DOHH2 (cell line): ENCODE data around the gene CCL22.

Experiments used
- H3F3A ChIP-seq: fragments of 200-600 bp; sonication (generic), shearing (Covaris generic); 2 replicates; pipeline ENCODE4 v1.6.0; 2016; ENCODE audit warnings: antibody characterized with exemption, mild to moderate bottlenecking; ENCODE audit not compliant: control insufficient read depth, insufficient read depth
- H3K27ac ChIP-seq: fragments of 200-600 bp; sonication (generic); 2 replicates; pipeline ENCODE4 v1.5.1; 2014; ENCODE audit warnings: low read depth, mild to moderate bottlenecking, low read length, moderate library complexity
- H3K27me3 ChIP-seq: fragments of 200-600 bp; sonication (generic); 2 replicates; pipeline ENCODE4 v1.6.1; 2014; ENCODE audit warnings: mild to moderate bottlenecking, low read length, mixed read lengths; ENCODE audit not compliant: control insufficient read depth
- H3K36me3 ChIP-seq: fragments of 200-600 bp; sonication (generic); 2 replicates; pipeline ENCODE4 v1.6.1; 2014; ENCODE audit warnings: mild to moderate bottlenecking, low read length, moderate library complexity, mixed read lengths; ENCODE audit not compliant: control insufficient read depth
- H3K4me1 ChIP-seq: fragments of 200-600 bp; sonication (generic); 2 replicates; pipeline ENCODE4 v1.6.1; 2014; ENCODE audit warnings: mild to moderate bottlenecking, low read length, mixed read lengths; ENCODE audit not compliant: control insufficient read depth
- H3K4me2 ChIP-seq: fragments of 200-600 bp; sonication (generic); 2 replicates; pipeline ENCODE4 v1.6.0; 2014; ENCODE audit warnings: mild to moderate bottlenecking, low read length, moderate library complexity
- H3K4me3 ChIP-seq: fragments of 200-600 bp; sonication (generic); 2 replicates; pipeline ENCODE4 v1.5.1; 2014; ENCODE audit warnings: mild to moderate bottlenecking, low read length, mixed read lengths
- H3K79me2 ChIP-seq: fragments of 200-600 bp; sonication (generic); 2 replicates; pipeline ENCODE4 v1.6.1; 2014; ENCODE audit warnings: mild to moderate bottlenecking, low read length, mixed read lengths; ENCODE audit not compliant: control insufficient read depth
- H3K9me2 ChIP-seq: fragments of 200-600 bp; sonication (generic); replicated peaks from 2 replicates; pipeline ENCODE4 v1.6.1; 2014; ENCODE audit warnings: mild to moderate bottlenecking, low read length, mixed read lengths; ENCODE audit not compliant: control insufficient read depth
- H3K9me3 ChIP-seq: fragments of 200-600 bp; sonication (generic); 2 replicates; pipeline ENCODE4 v1.6.1; 2014; ENCODE audit warnings: antibody characterized with exemption, low read length, mixed read lengths; ENCODE audit not compliant: control insufficient read depth, insufficient read depth
- H4K20me1 ChIP-seq: fragments of 200-600 bp; sonication (generic); 2 replicates; pipeline ENCODE4 v1.6.0; 2014; ENCODE audit warnings: low read depth, mild to moderate bottlenecking, antibody characterized with exemption, low read length, moderate library complexity; ENCODE audit not compliant: control insufficient read depth, insufficient read depth
- EZH2phosphoT487 ChIP-seq: fragments of 200-600 bp; sonication (generic); IDR thresholded peaks from 2 replicates; pipeline ENCODE4 v1.6.1; 2017; ENCODE audit warnings: borderline replicate concordance, mild to moderate bottlenecking, antibody characterized with exemption, low read length, moderate library complexity, mixed read lengths
- TF ChIP-seq, protein P1 (sequence below): fragments of 200-600 bp; sonication (generic); IDR thresholded peaks from one replicate; pipeline ENCODE4 v1.5.1; 2014; ENCODE audit warnings: antibody characterized with exemption, mild to moderate bottlenecking, low read depth, low read length; ENCODE audit not compliant: poor library complexity, severe bottlenecking

CCL22 gene

DNA sequence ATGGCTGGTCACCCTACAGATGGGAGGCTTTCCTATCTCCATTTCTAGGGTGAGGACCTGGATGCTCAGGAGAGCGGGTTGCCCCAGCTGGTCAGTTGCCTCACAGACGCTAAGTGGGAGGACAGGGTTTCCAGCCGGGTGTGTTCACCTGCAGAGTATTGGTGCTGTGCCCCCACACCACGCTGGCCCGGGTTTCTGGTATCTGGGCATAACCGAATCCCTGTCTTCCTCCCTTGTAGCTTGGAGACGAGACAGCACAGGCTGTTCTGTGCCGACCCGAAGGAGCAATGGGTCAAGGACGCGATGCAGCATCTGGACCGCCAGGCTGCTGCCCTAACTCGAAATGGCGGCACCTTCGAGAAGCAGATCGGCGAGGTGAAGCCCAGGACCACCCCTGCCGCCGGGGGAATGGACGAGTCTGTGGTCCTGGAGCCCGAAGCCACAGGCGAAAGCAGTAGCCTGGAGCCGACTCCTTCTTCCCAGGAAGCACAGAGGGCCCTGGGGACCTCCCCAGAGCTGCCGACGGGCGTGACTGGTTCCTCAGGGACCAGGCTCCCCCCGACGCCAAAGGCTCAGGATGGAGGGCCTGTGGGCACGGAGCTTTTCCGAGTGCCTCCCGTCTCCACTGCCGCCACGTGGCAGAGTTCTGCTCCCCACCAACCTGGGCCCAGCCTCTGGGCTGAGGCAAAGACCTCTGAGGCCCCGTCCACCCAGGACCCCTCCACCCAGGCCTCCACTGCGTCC, 23.4 kb downstream of the CCL22 start:
- Histone ChIP-seq H3F3A (no peaks in the 10 kb centered on the region), H3K9me2 (no peaks in the 10 kb centered on the region), H3K4me1 (peaks cover 17% of the 10 kb centered on the region), H3K27me3 (peaks cover 36% of the 10 kb centered on the region), H4K20me1 (no peaks in the 10 kb centered on the region), H3K9me3 (no peaks in the 10 kb centered on the region), H3K4me3 (no peak overlapping the region), H3K79me2 (no peaks in the 10 kb centered on the region), H3K36me3 (no peaks in the 10 kb centered on the region), H3K27ac (no peak overlapping the region), H3K4me2 (no peak overlapping the region)
- TF ChIP-seq, protein P1, sequence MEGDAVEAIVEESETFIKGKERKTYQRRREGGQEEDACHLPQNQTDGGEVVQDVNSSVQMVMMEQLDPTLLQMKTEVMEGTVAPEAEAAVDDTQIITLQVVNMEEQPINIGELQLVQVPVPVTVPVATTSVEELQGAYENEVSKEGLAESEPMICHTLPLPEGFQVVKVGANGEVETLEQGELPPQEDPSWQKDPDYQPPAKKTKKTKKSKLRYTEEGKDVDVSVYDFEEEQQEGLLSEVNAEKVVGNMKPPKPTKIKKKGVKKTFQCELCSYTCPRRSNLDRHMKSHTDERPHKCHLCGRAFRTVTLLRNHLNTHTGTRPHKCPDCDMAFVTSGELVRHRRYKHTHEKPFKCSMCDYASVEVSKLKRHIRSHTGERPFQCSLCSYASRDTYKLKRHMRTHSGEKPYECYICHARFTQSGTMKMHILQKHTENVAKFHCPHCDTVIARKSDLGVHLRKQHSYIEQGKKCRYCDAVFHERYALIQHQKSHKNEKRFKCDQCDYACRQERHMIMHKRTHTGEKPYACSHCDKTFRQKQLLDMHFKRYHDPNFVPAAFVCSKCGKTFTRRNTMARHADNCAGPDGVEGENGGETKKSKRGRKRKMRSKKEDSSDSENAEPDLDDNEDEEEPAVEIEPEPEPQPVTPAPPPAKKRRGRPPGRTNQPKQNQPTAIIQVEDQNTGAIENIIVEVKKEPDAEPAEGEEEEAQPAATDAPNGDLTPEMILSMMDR: no peak
- no peak for TF ChIP-seq EZH2phosphoT487

DNA sequence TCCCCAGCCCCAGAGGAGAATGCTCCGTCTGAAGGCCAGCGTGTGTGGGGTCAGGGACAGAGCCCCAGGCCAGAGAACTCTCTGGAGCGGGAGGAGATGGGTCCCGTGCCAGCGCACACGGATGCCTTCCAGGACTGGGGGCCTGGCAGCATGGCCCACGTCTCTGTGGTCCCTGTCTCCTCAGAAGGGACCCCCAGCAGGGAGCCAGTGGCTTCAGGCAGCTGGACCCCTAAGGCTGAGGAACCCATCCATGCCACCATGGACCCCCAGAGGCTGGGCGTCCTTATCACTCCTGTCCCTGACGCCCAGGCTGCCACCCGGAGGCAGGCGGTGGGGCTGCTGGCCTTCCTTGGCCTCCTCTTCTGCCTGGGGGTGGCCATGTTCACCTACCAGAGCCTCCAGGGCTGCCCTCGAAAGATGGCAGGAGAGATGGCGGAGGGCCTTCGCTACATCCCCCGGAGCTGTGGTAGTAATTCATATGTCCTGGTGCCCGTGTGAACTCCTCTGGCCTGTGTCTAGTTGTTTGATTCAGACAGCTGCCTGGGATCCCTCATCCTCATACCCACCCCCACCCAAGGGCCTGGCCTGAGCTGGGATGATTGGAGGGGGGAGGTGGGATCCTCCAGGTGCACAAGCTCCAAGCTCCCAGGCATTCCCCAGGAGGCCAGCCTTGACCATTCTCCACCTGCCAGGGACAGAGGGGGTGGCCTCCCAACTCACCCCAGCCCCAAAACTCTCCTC, 24.1 kb downstream of the CCL22 start:
- no peaks in the 10 kb centered on the region for H3K36me3 ChIP-seq
- H3K4me1 ChIP-seq: peaks cover 10% of the 10 kb centered on the region
- H3K9me2 ChIP-seq: no peaks in the 10 kb centered on the region
- H3K4me3 ChIP-seq: no peak overlapping the region
- H3F3A ChIP-seq: no peaks in the 10 kb centered on the region
- H3K27me3 ChIP-seq: peaks cover 44% of the 10 kb centered on the region
- no peaks in the 10 kb centered on the region for H3K9me3 ChIP-seq
- H3K27ac ChIP-seq: no peak overlapping the region
- H4K20me1 ChIP-seq: no peaks in the 10 kb centered on the region
- H3K79me2 ChIP-seq: no peaks in the 10 kb centered on the region
- TF ChIP-seq, protein P1: peak; percentile 8
- no peak for TF ChIP-seq EZH2phosphoT487
- H3K4me2 ChIP-seq: no peak overlapping the region

DNA sequence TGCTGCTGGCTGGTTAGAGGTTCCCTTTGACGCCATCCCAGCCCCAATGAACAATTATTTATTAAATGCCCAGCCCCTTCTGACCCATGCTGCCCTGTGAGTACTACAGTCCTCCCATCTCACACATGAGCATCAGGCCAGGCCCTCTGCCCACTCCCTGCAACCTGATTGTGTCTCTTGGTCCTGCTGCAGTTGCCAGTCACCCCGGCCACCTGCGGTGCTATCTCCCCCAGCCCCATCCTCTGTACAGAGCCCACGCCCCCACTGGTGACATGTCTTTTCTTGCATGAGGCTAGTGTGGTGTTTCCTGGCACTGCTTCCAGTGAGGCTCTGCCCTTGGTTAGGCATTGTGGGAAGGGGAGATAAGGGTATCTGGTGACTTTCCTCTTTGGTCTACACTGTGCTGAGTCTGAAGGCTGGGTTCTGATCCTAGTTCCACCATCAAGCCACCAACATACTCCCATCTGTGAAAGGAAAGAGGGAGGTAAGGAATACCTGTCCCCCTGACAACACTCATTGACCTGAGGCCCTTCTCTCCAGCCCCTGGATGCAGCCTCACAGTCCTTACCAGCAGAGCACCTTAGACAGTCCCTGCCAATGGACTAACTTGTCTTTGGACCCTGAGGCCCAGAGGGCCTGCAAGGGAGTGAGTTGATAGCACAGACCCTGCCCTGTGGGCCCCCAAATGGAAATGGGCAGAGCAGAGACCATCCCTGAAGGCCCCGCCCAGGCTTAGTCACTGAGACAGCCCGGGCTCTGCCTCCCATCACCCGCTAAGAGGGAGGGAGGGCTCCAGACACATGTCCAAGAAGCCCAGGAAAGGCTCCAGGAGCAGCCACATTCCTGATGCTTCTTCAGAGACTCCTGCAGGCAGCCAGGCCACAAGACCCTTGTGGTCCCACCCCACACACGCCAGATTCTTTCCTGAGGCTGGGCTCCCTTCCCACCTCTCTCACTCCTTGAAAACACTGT, 25.0 kb downstream of the CCL22 start:
- no peaks in the 10 kb centered on the region for H3K9me3 ChIP-seq
- no peak overlapping the region for H3K27ac ChIP-seq
- no peaks in the 10 kb centered on the region for H3K9me2 ChIP-seq
- no peak overlapping the region for H3K4me2 ChIP-seq
- no peaks in the 10 kb centered on the region for H4K20me1 ChIP-seq
- H3K27me3 ChIP-seq: peaks cover 52% of the 10 kb centered on the region
- peaks cover 10% of the 10 kb centered on the region for H3K4me1 ChIP-seq
- no peaks in the 10 kb centered on the region for H3K36me3 ChIP-seq
- H3K79me2 ChIP-seq: no peaks in the 10 kb centered on the region
- no peaks in the 10 kb centered on the region for H3F3A ChIP-seq
- TF ChIP-seq, protein P1: no peak
- TF ChIP-seq EZH2phosphoT487: no peak
- H3K4me3 ChIP-seq: no peak overlapping the region
